ENCODE data around the gene GRID1.

DNA sequence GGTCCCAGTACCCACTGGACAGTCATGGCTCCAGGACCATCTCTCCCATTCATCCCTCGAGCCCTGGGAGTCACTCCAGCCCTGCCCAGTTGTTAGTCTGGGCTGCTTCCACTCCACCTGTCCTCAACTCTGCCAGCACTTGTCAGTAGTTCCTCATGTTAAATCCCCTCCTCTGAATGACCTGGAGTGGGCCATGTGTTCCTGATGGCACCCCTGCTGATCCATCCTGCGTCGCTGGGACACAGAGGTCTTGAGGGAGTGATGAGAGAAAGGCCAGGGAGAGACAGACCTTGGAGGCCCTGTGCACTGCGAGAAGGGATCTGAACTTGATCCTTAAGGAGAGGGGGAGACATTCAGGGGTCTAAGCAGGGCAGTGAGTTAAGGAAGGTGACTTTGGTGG, 174.9 kb downstream of the GRID1 start:
- TF ChIP-seq, protein P1, sequence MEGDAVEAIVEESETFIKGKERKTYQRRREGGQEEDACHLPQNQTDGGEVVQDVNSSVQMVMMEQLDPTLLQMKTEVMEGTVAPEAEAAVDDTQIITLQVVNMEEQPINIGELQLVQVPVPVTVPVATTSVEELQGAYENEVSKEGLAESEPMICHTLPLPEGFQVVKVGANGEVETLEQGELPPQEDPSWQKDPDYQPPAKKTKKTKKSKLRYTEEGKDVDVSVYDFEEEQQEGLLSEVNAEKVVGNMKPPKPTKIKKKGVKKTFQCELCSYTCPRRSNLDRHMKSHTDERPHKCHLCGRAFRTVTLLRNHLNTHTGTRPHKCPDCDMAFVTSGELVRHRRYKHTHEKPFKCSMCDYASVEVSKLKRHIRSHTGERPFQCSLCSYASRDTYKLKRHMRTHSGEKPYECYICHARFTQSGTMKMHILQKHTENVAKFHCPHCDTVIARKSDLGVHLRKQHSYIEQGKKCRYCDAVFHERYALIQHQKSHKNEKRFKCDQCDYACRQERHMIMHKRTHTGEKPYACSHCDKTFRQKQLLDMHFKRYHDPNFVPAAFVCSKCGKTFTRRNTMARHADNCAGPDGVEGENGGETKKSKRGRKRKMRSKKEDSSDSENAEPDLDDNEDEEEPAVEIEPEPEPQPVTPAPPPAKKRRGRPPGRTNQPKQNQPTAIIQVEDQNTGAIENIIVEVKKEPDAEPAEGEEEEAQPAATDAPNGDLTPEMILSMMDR (IDR thresholded peaks at IDR 0.05), result no peak
- TF ChIP-seq ZFX (IDR thresholded peaks at IDR 0.05; ENCODE audit: borderline replicate concordance), result no peak

Data from 22Rv1 (cell line).